Measurements from ENCODE around the gene SCTR. TPM values are rescaled to one million over a fixed set of nuclear protein-coding genes. Genes with fewer than 3 reads are reported as not detected.

Gene SCTR
- total and polyA plus RNA-seq, 2 of the 13 experiments (the other 11 are each of a cell fraction or from before 2014, with no cell fraction given) = not detected

GRCh38 chr2:119488245-119489214, 35.8 kb downstream of the SCTR start (continued):
- TF ChIP-seq, protein P1, sequence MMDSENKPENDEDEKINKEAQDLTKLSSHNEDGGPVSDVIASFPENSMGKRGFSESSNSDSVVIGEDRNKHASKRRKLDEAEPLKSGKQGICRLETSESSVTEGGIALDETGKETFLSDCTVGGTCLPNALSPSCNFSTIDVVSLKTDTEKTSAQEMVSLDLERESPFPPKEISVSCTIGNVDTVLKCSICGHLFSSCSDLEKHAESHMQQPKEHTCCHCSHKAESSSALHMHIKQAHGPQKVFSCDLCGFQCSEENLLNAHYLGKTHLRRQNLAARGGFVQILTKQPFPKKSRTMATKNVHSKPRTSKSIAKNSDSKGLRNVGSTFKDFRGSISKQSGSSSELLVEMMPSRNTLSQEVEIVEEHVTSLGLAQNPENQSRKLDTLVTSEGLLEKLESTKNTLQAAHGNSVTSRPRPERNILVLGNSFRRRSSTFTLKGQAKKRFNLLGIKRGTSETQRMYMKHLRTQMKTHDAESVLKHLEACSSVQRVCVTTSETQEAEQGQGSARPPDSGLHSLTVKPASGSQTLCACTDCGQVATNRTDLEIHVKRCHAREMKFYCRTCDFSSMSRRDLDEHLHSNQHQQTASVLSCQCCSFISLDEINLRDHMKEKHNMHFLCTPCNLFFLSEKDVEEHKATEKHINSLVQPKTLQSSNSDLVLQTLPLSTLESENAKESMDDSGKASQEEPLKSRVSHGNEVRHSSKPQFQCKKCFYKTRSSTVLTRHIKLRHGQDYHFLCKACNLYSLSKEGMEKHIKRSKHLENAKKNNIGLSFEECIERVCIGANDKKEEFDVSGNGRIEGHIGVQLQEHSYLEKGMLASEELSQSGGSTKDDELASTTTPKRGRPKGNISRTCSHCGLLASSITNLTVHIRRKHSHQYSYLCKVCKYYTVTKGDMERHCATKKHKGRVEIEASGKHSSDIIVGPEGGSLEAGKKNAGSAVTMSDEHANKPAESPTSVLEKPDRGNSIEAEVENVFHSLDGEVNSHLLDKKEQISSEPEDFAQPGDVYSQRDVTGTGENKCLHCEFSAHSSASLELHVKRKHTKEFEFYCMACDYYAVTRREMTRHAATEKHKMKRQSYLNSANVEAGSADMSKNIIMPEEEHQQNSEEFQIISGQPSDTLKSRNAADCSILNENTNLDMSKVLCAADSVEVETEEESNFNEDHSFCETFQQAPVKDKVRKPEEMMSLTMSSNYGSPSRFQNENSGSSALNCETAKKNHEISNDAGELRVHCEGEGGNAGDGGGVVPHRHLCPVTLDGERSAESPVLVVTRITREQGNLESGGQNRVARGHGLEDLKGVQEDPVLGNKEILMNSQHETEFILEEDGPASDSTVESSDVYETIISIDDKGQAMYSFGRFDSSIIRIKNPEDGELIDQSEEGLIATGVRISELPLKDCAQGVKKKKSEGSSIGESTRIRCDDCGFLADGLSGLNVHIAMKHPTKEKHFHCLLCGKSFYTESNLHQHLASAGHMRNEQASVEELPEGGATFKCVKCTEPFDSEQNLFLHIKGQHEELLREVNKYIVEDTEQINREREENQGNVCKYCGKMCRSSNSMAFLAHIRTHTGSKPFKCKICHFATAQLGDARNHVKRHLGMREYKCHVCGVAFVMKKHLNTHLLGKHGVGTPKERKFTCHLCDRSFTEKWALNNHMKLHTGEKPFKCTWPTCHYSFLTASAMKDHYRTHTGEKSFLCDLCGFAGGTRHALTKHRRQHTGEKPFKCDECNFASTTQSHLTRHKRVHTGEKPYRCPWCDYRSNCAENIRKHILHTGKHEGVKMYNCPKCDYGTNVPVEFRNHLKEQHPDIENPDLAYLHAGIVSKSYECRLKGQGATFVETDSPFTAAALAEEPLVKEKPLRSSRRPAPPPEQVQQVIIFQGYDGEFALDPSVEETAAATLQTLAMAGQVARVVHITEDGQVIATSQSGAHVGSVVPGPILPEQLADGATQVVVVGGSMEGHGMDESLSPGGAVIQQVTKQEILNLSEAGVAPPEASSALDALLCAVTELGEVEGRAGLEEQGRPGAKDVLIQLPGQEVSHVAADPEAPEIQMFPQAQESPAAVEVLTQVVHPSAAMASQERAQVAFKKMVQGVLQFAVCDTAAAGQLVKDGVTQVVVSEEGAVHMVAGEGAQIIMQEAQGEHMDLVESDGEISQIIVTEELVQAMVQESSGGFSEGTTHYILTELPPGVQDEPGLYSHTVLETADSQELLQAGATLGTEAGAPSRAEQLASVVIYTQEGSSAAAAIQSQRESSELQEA (CRISPR knock-in tag; IDR thresholded peaks at IDR 0.05; ENCODE audit: not compliant biosample characterization) = no peak
- TF ChIP-seq RNF2 (conservative IDR thresholded peaks at IDR 0.05; ENCODE audit: low read depth) = no peak
- TF ChIP-seq ZNF343 (CRISPR knock-in tag; IDR thresholded peaks at IDR 0.05) = no peak
- no peak for TF ChIP-seq MIER3 (CRISPR knock-in tag; IDR thresholded peaks at IDR 0.05; ENCODE audit: borderline replicate concordance)
- TF ChIP-seq ETV6 (CRISPR knock-in tag; conservative IDR thresholded peaks at IDR 0.05) = no peak
- TF ChIP-seq ZNF740 (CRISPR knock-in tag; IDR thresholded peaks at IDR 0.05) = no peak
- no peak for TF ChIP-seq HIC2 (CRISPR knock-in tag; IDR thresholded peaks at IDR 0.05; ENCODE audit: low read depth)
- no peak for TF ChIP-seq ZNF83 (CRISPR knock-in tag; IDR thresholded peaks at IDR 0.05; ENCODE audit: borderline replicate concordance)
- TF ChIP-seq ESRRA (CRISPR knock-in tag; IDR thresholded peaks at IDR 0.05; ENCODE audit: low read depth) = no peak
- TF ChIP-seq JARID2 (CRISPR knock-in tag; IDR thresholded peaks at IDR 0.05; ENCODE audit: insufficient replicate concordance) = no peak
- TF ChIP-seq BHLHE40 (IDR thresholded peaks at IDR 0.05; ENCODE audit: low read length) = no peak
- peak; percentile 71; the same call in 1 of the 2 replicates for TF ChIP-seq HOXD1 (CRISPR knock-in tag; IDR thresholded peaks at IDR 0.05)
- no peak for TF ChIP-seq MED1 (CRISPR knock-in tag; IDR thresholded peaks at IDR 0.05)
- no peak; the same call in 1 of the 2 replicates for TF ChIP-seq SMAD1 (CRISPR knock-in tag; IDR thresholded peaks at IDR 0.05; ENCODE audit: borderline replicate concordance, low read depth)
- TF ChIP-seq CBX5 (CRISPR knock-in tag; IDR thresholded peaks at IDR 0.05; ENCODE audit: borderline replicate concordance) = no peak
- TF ChIP-seq ARNTL (CRISPR knock-in tag; IDR thresholded peaks at IDR 0.05) = no peak
- no peak for TF ChIP-seq TBX2 (CRISPR knock-in tag; IDR thresholded peaks at IDR 0.05; ENCODE audit: borderline replicate concordance)
- TF ChIP-seq KLF9 (CRISPR knock-in tag; IDR thresholded peaks at IDR 0.05; ENCODE audit: low read depth) = no peak
- TF ChIP-seq ZNF496 (CRISPR knock-in tag; IDR thresholded peaks at IDR 0.05; ENCODE audit: insufficient replicate concordance) = no peak
- TF ChIP-seq U2AF1 (optimal IDR thresholded peaks at IDR 0.05; ENCODE audit: low read depth, low read length) = peak; percentile 34
